Ovary (tissue), 3 donors: ENCODE measurements around the gene RSPH9.

Experiments
- CTCF ChIP-seq, 3 donors: fragments of 450-650 bp in 2 of 3; fragments of 200-600 bp in 1 of 3; IDR thresholded peaks; one replicate each; pipeline versions ENCODE4 v1.5.1 to v1.8.0; 2016 to 2022; ENCODE audit warnings: antibody characterized with exemption in 3 of 3, mild to moderate bottlenecking in 1 of 3
- EP300 ChIP-seq: sonication (generic); formaldehyde crosslinking; IDR thresholded peaks from one replicate; pipeline ENCODE4 v1.6.1; 2017; ENCODE audit warnings: antibody characterized with exemption
- POLR2A ChIP-seq: fragments of 450-650 bp; IDR thresholded peaks from one replicate; pipeline ENCODE4 v1.6.1; 2017; ENCODE audit warnings: antibody characterized with exemption, mild to moderate bottlenecking, moderate library complexity
- donor health status: DM: no; HTN: no; CAD: no.

DNA sequence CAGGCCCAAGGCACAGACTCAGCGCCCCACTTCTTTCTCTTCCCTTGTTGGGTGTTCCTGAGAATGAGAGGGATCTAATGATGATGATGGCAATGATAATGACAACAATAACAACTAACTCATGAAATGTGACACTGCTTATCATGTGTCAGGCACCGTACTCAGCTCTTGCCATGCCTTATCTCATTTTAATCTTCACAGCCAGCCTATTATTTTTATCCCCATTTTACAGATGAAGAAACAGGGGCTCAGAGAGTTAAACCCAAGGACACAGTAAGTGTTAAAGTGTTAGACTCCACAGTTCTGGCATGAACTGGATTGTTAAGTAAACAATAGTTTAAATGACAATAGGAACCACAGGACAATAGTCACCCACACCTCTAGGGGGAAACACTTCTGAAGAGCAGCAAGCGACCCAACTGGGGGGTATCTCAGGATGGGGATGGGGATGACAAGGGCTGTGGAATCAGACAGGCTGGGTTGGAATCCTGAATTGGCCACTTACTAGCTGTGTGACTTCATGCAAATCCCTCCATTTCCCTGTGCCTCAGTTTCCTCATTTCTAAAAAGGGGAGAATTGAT lies 12.5 kb downstream of the RSPH9 start:
- TF ChIP-seq CTCF (IDR thresholded peaks at IDR 0.05) (no peak), EP300 (no peak), POLR2A (no peak)
